Smooth muscle cell (in vitro differentiated cells): ENCODE measurements around the gene PSAT1. TPM values are rescaled to one million over a fixed set of nuclear protein-coding genes. Genes with fewer than 3 reads are reported as not detected.

Source experiments
- DNase-seq: peaks from one replicate; lab custom pipeline; 2025; ENCODE audit not compliant: unreplicated experiment; lab: John Stamatoyannopoulos, UW
- H2AFZ ChIP-seq: fragments of 200-600 bp; sonication (generic); 2 replicates; pipeline ENCODE4 v1.6.0; 2016; ENCODE audit warnings: antibody characterized with exemption, low read depth, mild to moderate bottlenecking
- H3F3A ChIP-seq: fragments of 200-600 bp; sonication (generic); 2 replicates; pipeline ENCODE4 v1.6.0; 2017; ENCODE audit warnings: antibody characterized with exemption, low read depth
- H3K27ac ChIP-seq: fragments of 200-600 bp; sonication (generic); 2 replicates; pipeline ENCODE4 v1.5.1; 2016; ENCODE audit warnings: low read depth, mild to moderate bottlenecking
- H3K27me3 ChIP-seq: fragments of 200-600 bp; sonication (generic); 2 replicates; pipeline ENCODE4 v1.6.1; 2016; ENCODE audit warnings: low read depth, mild to moderate bottlenecking
- H3K36me3 ChIP-seq: fragments of 200-600 bp; sonication (generic); 2 replicates; pipeline ENCODE4 v1.5.1; 2016; ENCODE audit warnings: low read depth
- H3K4me1 ChIP-seq: fragments of 200-600 bp; sonication (generic); 2 replicates; pipeline ENCODE4 v1.5.1; 2016; ENCODE audit warnings: low read depth
- H3K4me2 ChIP-seq: fragments of 200-600 bp; sonication (generic); 2 replicates; pipeline ENCODE4 v1.6.0; 2016; ENCODE audit warnings: mild to moderate bottlenecking
- H3K4me3 ChIP-seq: fragments of 200-600 bp; sonication (generic); 2 replicates; pipeline ENCODE4 v1.5.1; 2016; ENCODE audit warnings: mild to moderate bottlenecking
- H3K79me2 ChIP-seq: fragments of 200-600 bp; sonication (generic); 2 replicates; pipeline ENCODE4 v1.6.0; 2016; ENCODE audit warnings: low read depth, mild to moderate bottlenecking
- H3K9ac ChIP-seq: fragments of 200-600 bp; sonication (generic); 2 replicates; pipeline ENCODE4 v1.6.0; 2016; ENCODE audit warnings: low read depth
- H3K9me3 ChIP-seq: fragments of 200-600 bp; sonication (generic); replicated peaks from 2 replicates; pipeline ENCODE4 v1.5.1; 2016; ENCODE audit warnings: low read depth
- H4K20me1 ChIP-seq: fragments of 200-600 bp; sonication (generic); 2 replicates; pipeline ENCODE4 v1.6.0; 2016; ENCODE audit warnings: low read depth
- CTCF ChIP-seq: fragments of 200-600 bp; sonication (generic); IDR thresholded peaks from 2 replicates; pipeline ENCODE4 v1.5.1; 2017; ENCODE audit warnings: borderline replicate concordance, mild to moderate bottlenecking, antibody characterized with exemption; ENCODE audit not compliant: insufficient read depth, poor library complexity, severe bottlenecking
- WGBS: methylation state at CpG from one replicate; pipeline ENCODE4 v1.1.7; 2016; ENCODE audit warnings: low lambda C conversion rate; 5-methylcytosine and 5-hydroxymethylcytosine counted together
- polyA plus RNA-seq: library from polyadenylated mRNA; unstranded; fragments of >200 nt; fragmentation: Nextera tagmentation; extraction: Ambion mirVana; gene quantifications from 2 replicates; pipeline ENCODE4 v1.2.1, GENCODE V29; 2016
- total RNA-seq: library from RNA; depleted of rRNA; stranded (reverse); fragments of >200 nt; gene quantifications from 2 replicates; pipeline ENCODE4 v1.2.3, GENCODE V29; 2014

PSAT1 gene
- total and polyA plus RNA-seq, 2 experiments from 2014 or later = 70.6 to 85.1 TPM

GRCh38 chr9:78307360-78307759 is 10.4 kb downstream of the PSAT1 start:
- H3K36me3 ChIP-seq = peaks cover 4% of the 10 kb centered on the region
- H3K4me2 ChIP-seq = no peak overlapping the region
- TF ChIP-seq CTCF = no peak
- no peak overlapping the region for H3K4me3 ChIP-seq
- H3K27ac ChIP-seq = no peak overlapping the region
- H4K20me1 ChIP-seq = peaks cover 11% of the 10 kb centered on the region
- no peaks in the 10 kb centered on the region for H3F3A ChIP-seq
- H3K79me2 ChIP-seq = peaks cover 32% of the 10 kb centered on the region
- no peaks in the 10 kb centered on the region for H3K9me3 ChIP-seq
- DNase-seq = no peak
- no peak overlapping the region for H2AFZ ChIP-seq
- 88% methylated on average over 2 of the region's 2 CpGs for WGBS
- no peaks in the 10 kb centered on the region for H3K27me3 ChIP-seq
- no peaks in the 10 kb centered on the region for H3K4me1 ChIP-seq
- no peak overlapping the region for H3K9ac ChIP-seq

- Histone ChIP-seq H3K4me3 (no peak overlapping the region), H3K9ac (no peak overlapping the region), H3K27me3 (no peaks in the 10 kb centered on the region), H3K27ac (no peak overlapping the region), H4K20me1 (peaks cover 15% of the 10 kb centered on the region), H3K9me3 (no peaks in the 10 kb centered on the region), H3K36me3 (peaks cover 4% of the 10 kb centered on the region), H3K4me1 (no peaks in the 10 kb centered on the region), H3K79me2 (peaks cover 21% of the 10 kb centered on the region), H3K4me2 (no peak overlapping the region), H2AFZ (no peak overlapping the region), H3F3A (no peaks in the 10 kb centered on the region)
- WGBS = 92% methylated on average over 6 of the region's 6 CpGs
- no peak for DNase-seq
- no peak for TF ChIP-seq CTCF
These were observed 12.1 kb downstream of the PSAT1 start for GRCh38 chr9:78309066-78309465.

- Histone ChIP-seq H3K4me2 (no peak overlapping the region), H3K4me3 (no peak overlapping the region), H3K9me3 (no peaks in the 10 kb centered on the region), H2AFZ (no peak overlapping the region), H3K36me3 (no peaks in the 10 kb centered on the region), H3K27ac (no peak overlapping the region), H3F3A (no peaks in the 10 kb centered on the region), H3K9ac (no peak overlapping the region), H3K79me2 (peaks cover 16% of the 10 kb centered on the region), H4K20me1 (peaks cover 24% of the 10 kb centered on the region), H3K27me3 (no peaks in the 10 kb centered on the region), H3K4me1 (no peaks in the 10 kb centered on the region)
- no peak for DNase-seq
- no peak for TF ChIP-seq CTCF
- 97% methylated on average over 5 of the region's 5 CpGs for WGBS
These were observed 14.2 kb downstream of the PSAT1 start for GRCh38 chr9:78311075-78311474.

- Histone ChIP-seq H3F3A (no peaks in the 10 kb centered on the region), H3K9me3 (no peaks in the 10 kb centered on the region), H4K20me1 (peaks cover 30% of the 10 kb centered on the region), H2AFZ (no peak overlapping the region), H3K79me2 (peaks cover 15% of the 10 kb centered on the region), H3K27ac (no peak overlapping the region), H3K36me3 (no peaks in the 10 kb centered on the region), H3K4me3 (no peak overlapping the region), H3K27me3 (no peaks in the 10 kb centered on the region), H3K9ac (no peak overlapping the region), H3K4me1 (no peaks in the 10 kb centered on the region), H3K4me2 (no peak overlapping the region)
- no peak for TF ChIP-seq CTCF
- 86% methylated on average over 9 of the region's 9 CpGs for WGBS
- no peak for DNase-seq
These were observed 15.1 kb downstream of the PSAT1 start for GRCh38 chr9:78311886-78312524.
